ENCODE data around the gene AMER3. TPM values are rescaled to one million over a fixed set of nuclear protein-coding genes. Genes with fewer than 3 reads are reported as not detected.

AMER3 gene
- polyA plus RNA-seq, 1 of the 3 experiments (the other 2 are of a cell fraction), result under 0.01 TPM

DNA sequence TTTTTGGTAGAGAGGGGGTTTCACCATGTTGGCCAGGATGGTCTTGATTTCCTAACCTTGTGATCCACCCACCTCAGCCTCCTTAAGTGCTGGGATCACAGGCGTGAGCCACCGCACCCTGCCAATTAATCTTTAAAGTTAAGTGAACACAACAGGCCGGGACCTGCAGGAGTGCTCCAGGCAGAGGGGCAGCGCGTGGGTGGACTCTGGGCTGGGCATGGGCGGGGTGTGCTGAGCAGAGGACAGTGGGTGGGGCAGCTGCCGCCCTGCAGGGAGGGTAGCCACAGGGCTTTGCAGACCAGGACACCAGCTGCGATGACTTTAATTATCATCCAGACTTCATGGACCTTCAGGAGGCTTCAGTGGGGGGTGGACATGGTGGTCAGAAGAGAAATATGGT, 35.3 kb upstream of the AMER3 start:
- no peaks in the 10 kb centered on the region for H3K27me3 ChIP-seq (ENCODE audit: insufficient read depth)
- H3K4me2 ChIP-seq, result no peak overlapping the region
- no peaks in the 10 kb centered on the region; a peak in 1 of 4 replicates for H3K4me1 ChIP-seq (ENCODE audit: control insufficient read depth in 1 of 2, insufficient read depth in 2 of 2, low read depth in 1 of 2, low read length in 1 of 2)
- WGBS (ENCODE audit: low lambda C conversion rate), result 58% methylated on average over 8 of the region's 8 CpGs
- H3F3A ChIP-seq (replicated peaks; ENCODE audit: insufficient read depth), result no peaks in the 10 kb centered on the region
- DNase-seq, result no peak
- H3K9me3 ChIP-seq, result no peaks in the 10 kb centered on the region
- no peaks in the 10 kb centered on the region for H4K20me1 ChIP-seq (ENCODE audit: insufficient read depth)
- H3K9ac ChIP-seq, result no peak overlapping the region
- no peaks in the 10 kb centered on the region for H3K79me2 ChIP-seq (ENCODE audit: insufficient read depth)
- H3K36me3 ChIP-seq (replicated peaks in 1 of 2; ENCODE audit: control insufficient read depth in 1 of 2, insufficient read depth in 2 of 2, low read length in 1 of 2), result no peaks in the 10 kb centered on the region
- no peak overlapping the region for H3K27ac ChIP-seq (ENCODE audit: low read depth in 2 of 2, low read length in 1 of 2)
- H3K9me2 ChIP-seq, result no peaks in the 10 kb centered on the region
- no peak for TF ChIP-seq EP300 (IDR thresholded peaks at IDR 0.05; ENCODE audit: borderline replicate concordance in 1 of 2, low read depth in 1 of 2, low read length in 1 of 2)
- TF ChIP-seq RXRA (IDR thresholded peaks at IDR 0.05; ENCODE audit: borderline replicate concordance, low read depth), result no peak
- H3K4me3 ChIP-seq (ENCODE audit: low read depth in 2 of 2, low read length in 1 of 2), result no peak overlapping the region
- no peak overlapping the region for H2AFZ ChIP-seq (ENCODE audit: low read depth)
- ChIA-PET POLR2A (no interaction called here), CTCF (no interaction called here)

DNA sequence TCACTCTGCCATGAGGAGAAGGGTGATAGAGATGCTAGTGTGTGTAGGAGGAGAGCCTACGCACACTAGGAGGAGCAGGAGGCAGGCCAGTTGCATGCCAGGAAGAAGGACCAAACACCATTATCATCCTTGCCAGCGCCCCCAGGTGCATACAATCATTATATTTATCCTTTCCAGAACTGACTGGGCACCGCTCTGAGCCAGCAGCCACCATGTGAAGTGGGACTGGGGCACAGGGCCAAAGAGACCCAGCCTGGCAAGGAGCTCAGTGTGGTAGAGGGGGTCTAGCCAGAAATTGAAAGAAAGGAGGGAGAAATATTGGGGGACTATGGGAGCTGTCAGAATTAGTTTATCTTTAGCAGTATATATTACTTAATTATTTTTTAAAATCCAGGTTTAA, 34.8 kb upstream of the AMER3 start:
- H3K27me3 ChIP-seq (ENCODE audit: insufficient read depth), result no peaks in the 10 kb centered on the region
- DNase-seq, result no peak
- WGBS (ENCODE audit: low lambda C conversion rate), result 38% methylated on average over 3 of the region's 3 CpGs
- no peak overlapping the region for H3K4me2 ChIP-seq
- H2AFZ ChIP-seq (ENCODE audit: low read depth), result no peak overlapping the region
- TF ChIP-seq FOSL2 (IDR thresholded peaks at IDR 0.05; ENCODE audit: borderline replicate concordance, low read depth), result no peak
- no peak for TF ChIP-seq EP300 (IDR thresholded peaks at IDR 0.05; ENCODE audit: borderline replicate concordance in 1 of 2, low read depth in 1 of 2, low read length in 1 of 2)
- no peak for TF ChIP-seq REST (IDR thresholded peaks at IDR 0.05; ENCODE audit: low read depth, low read length)
- TF ChIP-seq FOXJ3 (CRISPR knock-in tag; IDR thresholded peaks at IDR 0.05), result no peak
- H4K20me1 ChIP-seq (ENCODE audit: insufficient read depth), result no peaks in the 10 kb centered on the region
- H3K9ac ChIP-seq, result no peak overlapping the region
- H3K36me3 ChIP-seq (replicated peaks in 1 of 2; ENCODE audit: control insufficient read depth in 1 of 2, insufficient read depth in 2 of 2, low read length in 1 of 2), result no peaks in the 10 kb centered on the region
- POLR2A ChIA-PET, result no interaction called here
- H3K9me3 ChIP-seq, result no peaks in the 10 kb centered on the region
- CTCF ChIA-PET, result no interaction called here
- H3K4me3 ChIP-seq (ENCODE audit: low read depth in 2 of 2, low read length in 1 of 2), result no peak overlapping the region
- H3K79me2 ChIP-seq (ENCODE audit: insufficient read depth), result no peaks in the 10 kb centered on the region
- no peak overlapping the region for H3K27ac ChIP-seq (ENCODE audit: low read depth in 2 of 2, low read length in 1 of 2)
- no peaks in the 10 kb centered on the region for H3F3A ChIP-seq (replicated peaks; ENCODE audit: insufficient read depth)
- no peaks in the 10 kb centered on the region; a peak in 1 of 4 replicates for H3K4me1 ChIP-seq (ENCODE audit: control insufficient read depth in 1 of 2, insufficient read depth in 2 of 2, low read depth in 1 of 2, low read length in 1 of 2)
- H3K9me2 ChIP-seq, result no peaks in the 10 kb centered on the region

DNA sequence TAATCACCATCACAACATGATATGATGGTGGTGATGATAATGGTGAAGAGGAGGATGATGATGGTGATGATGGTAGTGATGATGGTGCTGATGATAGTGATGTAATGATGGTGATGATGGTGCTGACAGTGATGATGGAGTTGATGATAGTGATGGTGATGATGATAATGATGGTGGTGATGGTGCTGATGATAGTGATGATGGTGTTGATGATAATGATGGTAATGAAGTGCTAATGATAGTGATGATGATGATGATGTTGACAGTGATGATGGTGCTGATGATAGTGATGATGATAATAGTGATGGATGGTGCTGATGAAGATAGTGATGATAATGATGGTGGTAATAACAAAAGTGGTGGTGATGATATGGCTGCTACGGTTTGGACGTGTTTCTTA, 30.9 kb upstream of the AMER3 start:
- no peak overlapping the region for H3K4me2 ChIP-seq
- H3K4me1 ChIP-seq (ENCODE audit: control insufficient read depth in 1 of 2, insufficient read depth in 2 of 2, low read depth in 1 of 2, low read length in 1 of 2), result peaks cover 0 to 25% of the 10 kb centered on the region in 2 experiments; a peak in 2 of 4 replicates
- H3K27ac ChIP-seq (ENCODE audit: low read depth in 2 of 2, low read length in 1 of 2), result no peak overlapping the region
- no peak overlapping the region for H2AFZ ChIP-seq (ENCODE audit: low read depth)
- H3K9me3 ChIP-seq, result no peaks in the 10 kb centered on the region
- no peak overlapping the region for H3K9ac ChIP-seq
- H3K27me3 ChIP-seq (ENCODE audit: insufficient read depth), result no peaks in the 10 kb centered on the region
- no peaks in the 10 kb centered on the region for H3K79me2 ChIP-seq (ENCODE audit: insufficient read depth)
- no peaks in the 10 kb centered on the region for H3K36me3 ChIP-seq (replicated peaks in 1 of 2; ENCODE audit: control insufficient read depth in 1 of 2, insufficient read depth in 2 of 2, low read length in 1 of 2)
- H3K9me2 ChIP-seq, result no peaks in the 10 kb centered on the region
- no peaks in the 10 kb centered on the region for H3F3A ChIP-seq (replicated peaks; ENCODE audit: insufficient read depth)
- DNase-seq, result no peak
- CTCF ChIA-PET, result no interaction called here
- POLR2A ChIA-PET, result no interaction called here
- no peaks in the 10 kb centered on the region for H4K20me1 ChIP-seq (ENCODE audit: insufficient read depth)
- no peak overlapping the region for H3K4me3 ChIP-seq (ENCODE audit: low read depth in 2 of 2, low read length in 1 of 2)
- 56% methylated on average over 2 of the region's 2 CpGs for WGBS (ENCODE audit: low lambda C conversion rate)
- TF ChIP-seq FOXM1 (IDR thresholded peaks at IDR 0.05; ENCODE audit: low read depth) (no peak), NRF1 (IDR thresholded peaks at IDR 0.05; ENCODE audit: low read depth, low read length) (no peak), EP300 (IDR thresholded peaks at IDR 0.05; ENCODE audit: borderline replicate concordance in 1 of 2, low read depth in 1 of 2, low read length in 1 of 2) (no peak), FOXJ3 (CRISPR knock-in tag; IDR thresholded peaks at IDR 0.05) (no peak), TEAD4 (IDR thresholded peaks at IDR 0.05; ENCODE audit: borderline replicate concordance, insufficient read depth) (no peak), NFIC (IDR thresholded peaks at IDR 0.05; ENCODE audit: borderline replicate concordance) (no peak), MXI1 (IDR thresholded peaks at IDR 0.05; ENCODE audit: low read depth, low read length) (no peak), TAF1 (IDR thresholded peaks at IDR 0.05; ENCODE audit: borderline replicate concordance, low read depth, low read length) (no peak), YY1 (IDR thresholded peaks at IDR 0.05; ENCODE audit: low read depth) (no peak)
- TF ChIP-seq, protein P1, sequence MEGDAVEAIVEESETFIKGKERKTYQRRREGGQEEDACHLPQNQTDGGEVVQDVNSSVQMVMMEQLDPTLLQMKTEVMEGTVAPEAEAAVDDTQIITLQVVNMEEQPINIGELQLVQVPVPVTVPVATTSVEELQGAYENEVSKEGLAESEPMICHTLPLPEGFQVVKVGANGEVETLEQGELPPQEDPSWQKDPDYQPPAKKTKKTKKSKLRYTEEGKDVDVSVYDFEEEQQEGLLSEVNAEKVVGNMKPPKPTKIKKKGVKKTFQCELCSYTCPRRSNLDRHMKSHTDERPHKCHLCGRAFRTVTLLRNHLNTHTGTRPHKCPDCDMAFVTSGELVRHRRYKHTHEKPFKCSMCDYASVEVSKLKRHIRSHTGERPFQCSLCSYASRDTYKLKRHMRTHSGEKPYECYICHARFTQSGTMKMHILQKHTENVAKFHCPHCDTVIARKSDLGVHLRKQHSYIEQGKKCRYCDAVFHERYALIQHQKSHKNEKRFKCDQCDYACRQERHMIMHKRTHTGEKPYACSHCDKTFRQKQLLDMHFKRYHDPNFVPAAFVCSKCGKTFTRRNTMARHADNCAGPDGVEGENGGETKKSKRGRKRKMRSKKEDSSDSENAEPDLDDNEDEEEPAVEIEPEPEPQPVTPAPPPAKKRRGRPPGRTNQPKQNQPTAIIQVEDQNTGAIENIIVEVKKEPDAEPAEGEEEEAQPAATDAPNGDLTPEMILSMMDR (IDR thresholded peaks at IDR 0.05), result no peak
- TF ChIP-seq, protein P2, sequence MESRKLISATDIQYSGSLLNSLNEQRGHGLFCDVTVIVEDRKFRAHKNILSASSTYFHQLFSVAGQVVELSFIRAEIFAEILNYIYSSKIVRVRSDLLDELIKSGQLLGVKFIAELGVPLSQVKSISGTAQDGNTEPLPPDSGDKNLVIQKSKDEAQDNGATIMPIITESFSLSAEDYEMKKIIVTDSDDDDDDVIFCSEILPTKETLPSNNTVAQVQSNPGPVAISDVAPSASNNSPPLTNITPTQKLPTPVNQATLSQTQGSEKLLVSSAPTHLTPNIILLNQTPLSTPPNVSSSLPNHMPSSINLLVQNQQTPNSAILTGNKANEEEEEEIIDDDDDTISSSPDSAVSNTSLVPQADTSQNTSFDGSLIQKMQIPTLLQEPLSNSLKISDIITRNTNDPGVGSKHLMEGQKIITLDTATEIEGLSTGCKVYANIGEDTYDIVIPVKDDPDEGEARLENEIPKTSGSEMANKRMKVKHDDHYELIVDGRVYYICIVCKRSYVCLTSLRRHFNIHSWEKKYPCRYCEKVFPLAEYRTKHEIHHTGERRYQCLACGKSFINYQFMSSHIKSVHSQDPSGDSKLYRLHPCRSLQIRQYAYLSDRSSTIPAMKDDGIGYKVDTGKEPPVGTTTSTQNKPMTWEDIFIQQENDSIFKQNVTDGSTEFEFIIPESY (IDR thresholded peaks at IDR 0.05; ENCODE audit: borderline replicate concordance, low read depth), result no peak

All from SK-N-SH (cell line).